Mesenchymal stem cell (in vitro differentiated cells and primary cell): ENCODE results near the gene RAB7B.

Experiments used
- DNase-seq: peaks from one replicate; pipeline ENCODE4 v3.0.0-alpha.2; 2013
- H2AFZ ChIP-seq: one replicate; pipeline ENCODE4 v1.6.1; 2013; ENCODE audit warnings: low read depth, mild to moderate bottlenecking, control low read depth, inconsistent platforms, low read length, moderate library complexity
- H2AK5ac ChIP-seq: 2 replicates; pipeline ENCODE4 v1.6.1; 2013; ENCODE audit warnings: low read length, moderate library complexity, mild to moderate bottlenecking, inconsistent platforms; ENCODE audit not compliant: severe bottlenecking
- H2BK120ac ChIP-seq: one replicate; pipeline ENCODE4 v1.6.1; 2013; ENCODE audit warnings: low read depth, mild to moderate bottlenecking, inconsistent platforms, low read length, moderate library complexity
- H2BK12ac ChIP-seq, 2 experiments: one replicate each; pipeline ENCODE4 v1.6.1; 2013; ENCODE audit warnings: inconsistent platforms in 2 of 2, low read length in 2 of 2, mild to moderate bottlenecking in 2 of 2, moderate library complexity in 2 of 2, control low read depth in 1 of 2
- H2BK15ac ChIP-seq: one replicate; pipeline ENCODE4 v1.6.1; 2013; ENCODE audit warnings: mild to moderate bottlenecking, low read depth, inconsistent platforms; ENCODE audit not compliant: poor library complexity, severe bottlenecking
- H2BK5ac ChIP-seq: 2 replicates; pipeline ENCODE4 v1.6.1; 2013; ENCODE audit warnings: low read depth, mild to moderate bottlenecking, low read length, control low read depth, inconsistent platforms; ENCODE audit not compliant: poor library complexity, severe bottlenecking
- H3K14ac ChIP-seq, 2 experiments: one replicate each; pipeline ENCODE4 v1.6.1; 2013; ENCODE audit warnings: inconsistent platforms in 2 of 2, low read length in 2 of 2, control low read depth in 1 of 2, mild to moderate bottlenecking in 1 of 2, moderate library complexity in 1 of 2
- H3K18ac ChIP-seq, 2 experiments: one replicate each; pipeline ENCODE4 v1.6.1; 2013; ENCODE audit warnings: inconsistent platforms in 2 of 2, low read length in 2 of 2, control low read depth in 1 of 2, low read depth in 1 of 2, mild to moderate bottlenecking in 1 of 2
- H3K23ac ChIP-seq, 2 experiments: one replicate each; pipeline ENCODE4 v1.6.1; 2013; ENCODE audit warnings: inconsistent platforms in 2 of 2, low read length in 2 of 2, mild to moderate bottlenecking in 2 of 2, moderate library complexity in 2 of 2, control low read depth in 1 of 2
- H3K27ac ChIP-seq: 2 replicates; pipeline ENCODE4 v1.5.1; 2013; ENCODE audit warnings: mild to moderate bottlenecking, moderate library complexity, low read length, control low read depth, inconsistent platforms; ENCODE audit not compliant: poor library complexity, severe bottlenecking
- H3K27me3 ChIP-seq, 2 experiments: 2 replicates each; pipeline versions ENCODE4 v1.6.1 to v1.7.0; 2013; ENCODE audit warnings: low read length in 2 of 2, mild to moderate bottlenecking in 2 of 2, moderate library complexity in 2 of 2, control low read depth in 1 of 2, inconsistent platforms in 1 of 2; ENCODE audit not compliant: control insufficient read depth in 1 of 2, insufficient read depth in 1 of 2
- H3K36me3 ChIP-seq, 2 experiments: 2 replicates each; pipeline versions ENCODE4 v1.6.1 to v1.7.0; 2013; ENCODE audit warnings: low read length in 2 of 2, control low read depth in 1 of 2, inconsistent platforms in 1 of 2, low read depth in 1 of 2, mild to moderate bottlenecking in 1 of 2; ENCODE audit not compliant: insufficient read depth in 2 of 2, control insufficient read depth in 1 of 2
- H3K4ac ChIP-seq, 2 experiments: one replicate each; pipeline ENCODE4 v1.6.1; 2013; ENCODE audit warnings: inconsistent platforms in 2 of 2, low read length in 2 of 2, mild to moderate bottlenecking in 2 of 2, moderate library complexity in 2 of 2, control low read depth in 1 of 2, low read depth in 1 of 2
- H3K4me1 ChIP-seq: 2 replicates; pipeline ENCODE4 v1.6.1; 2013; ENCODE audit warnings: low read depth, low read length, control low read depth; ENCODE audit not compliant: control insufficient read depth, insufficient read depth
- H3K4me2 ChIP-seq: 2 replicates; pipeline ENCODE4 v1.6.1; 2013; ENCODE audit warnings: low read length, mild to moderate bottlenecking, inconsistent platforms; ENCODE audit not compliant: poor library complexity, severe bottlenecking
- H3K4me3 ChIP-seq, 2 experiments: 2 replicates each; pipeline versions ENCODE4 v1.5.1 to v1.7.0; 2013; ENCODE audit warnings: low read length in 2 of 2, mild to moderate bottlenecking in 2 of 2, control low read depth in 1 of 2, low read depth in 1 of 2; ENCODE audit not compliant: insufficient read depth in 1 of 2
- H3K79me1 ChIP-seq: replicated peaks from 2 replicates; pipeline ENCODE4 v1.6.1; 2013; ENCODE audit warnings: mild to moderate bottlenecking, control low read depth, low read length, inconsistent platforms; ENCODE audit not compliant: poor library complexity, severe bottlenecking
- H3K9ac ChIP-seq: 2 replicates; pipeline ENCODE4 v1.7.0; 2013; ENCODE audit warnings: mild to moderate bottlenecking, low read length, moderate library complexity
- H3K9me3 ChIP-seq: 2 replicates; pipeline ENCODE4 v1.7.0; 2013; ENCODE audit warnings: mild to moderate bottlenecking, low read length; ENCODE audit not compliant: control insufficient read depth
- H4K8ac ChIP-seq: one replicate; pipeline ENCODE4 v1.6.1; 2013; ENCODE audit warnings: inconsistent platforms, mild to moderate bottlenecking, low read length, moderate library complexity
- H4K91ac ChIP-seq: one replicate; pipeline ENCODE4 v1.6.1; 2013; ENCODE audit warnings: mild to moderate bottlenecking, low read length, inconsistent platforms
- WGBS: methylation state at CpG from one replicate; pipeline ENCODE4 v1.1.7; 2013; ENCODE audit warnings: mixed read lengths; 5-methylcytosine and 5-hydroxymethylcytosine counted together

Gene RAB7B

GRCh38 chr1:205948039-205948438 is 55.2 kb downstream of the RAB7B start:
- 92% methylated on average over 4 of the region's 4 CpGs for WGBS
- Histone ChIP-seq H3K27ac (no peak overlapping the region), H3K9me3 (no peaks in the 10 kb centered on the region), H3K79me1 (no peaks in the 10 kb centered on the region), H2AK5ac (no peak overlapping the region), H2BK5ac (no peak overlapping the region), H3K27me3 (peaks cover 47 to 80% of the 10 kb centered on the region in 2 experiments), H3K14ac (no peak overlapping the region), H2BK15ac (no peak overlapping the region), H3K23ac (no peak overlapping the region), H2BK12ac (no peak overlapping the region), H3K4me2 (no peak overlapping the region), H3K9ac (no peak overlapping the region), H2BK120ac (no peak overlapping the region), H3K36me3 (no peaks in the 10 kb centered on the region), H4K91ac (no peak overlapping the region), H2AFZ (no peak overlapping the region), H3K4ac (no peak overlapping the region), H3K4me3 (no peak overlapping the region), H4K8ac (no peak overlapping the region), H3K4me1 (no peaks in the 10 kb centered on the region), H3K18ac (no peak overlapping the region)
- DNase-seq = no peak

- no peak overlapping the region for H3K4ac ChIP-seq
- H3K9ac ChIP-seq = no peak overlapping the region
- no peak overlapping the region for H3K27ac ChIP-seq
- H3K18ac ChIP-seq = no peak overlapping the region
- H2BK12ac ChIP-seq = no peak overlapping the region
- H2BK120ac ChIP-seq = no peak overlapping the region
- DNase-seq = no peak
- no peak overlapping the region for H4K8ac ChIP-seq
- no peaks in the 10 kb centered on the region for H3K36me3 ChIP-seq
- peak overlapping the region in 1 of 2 experiments; percentile 66 for H3K14ac ChIP-seq
- H4K91ac ChIP-seq = no peak overlapping the region
- H3K4me1 ChIP-seq = no peaks in the 10 kb centered on the region
- H3K79me1 ChIP-seq = no peaks in the 10 kb centered on the region
- H3K4me3 ChIP-seq = no peak overlapping the region
- no peak overlapping the region for H3K4me2 ChIP-seq
- no peak overlapping the region for H2BK5ac ChIP-seq
- WGBS = 95% methylated on average over 4 of the region's 4 CpGs
- H3K23ac ChIP-seq = no peak overlapping the region
- peaks cover 57 to 87% of the 10 kb centered on the region in 2 experiments for H3K27me3 ChIP-seq
- H2BK15ac ChIP-seq = no peak overlapping the region
- H2AK5ac ChIP-seq = no peak overlapping the region
- H3K9me3 ChIP-seq = no peaks in the 10 kb centered on the region
- no peak overlapping the region for H2AFZ ChIP-seq
Observed at GRCh38 chr1:205947024-205947423, 56.2 kb downstream of the RAB7B start.

GRCh38 chr1:205945069-205945468 is 58.1 kb downstream of the RAB7B start:
- Histone ChIP-seq H2BK15ac (no peak overlapping the region), H3K4me3 (no peak overlapping the region), H3K27ac (no peak overlapping the region), H2AFZ (no peak overlapping the region), H2BK120ac (no peak overlapping the region), H3K4me2 (no peak overlapping the region), H2AK5ac (no peak overlapping the region), H4K8ac (no peak overlapping the region), H3K9me3 (no peaks in the 10 kb centered on the region), H4K91ac (no peak overlapping the region), H3K14ac (no peak overlapping the region), H3K18ac (no peak overlapping the region), H3K27me3 (peaks cover 67 to 92% of the 10 kb centered on the region in 2 experiments), H3K9ac (no peak overlapping the region), H3K79me1 (no peaks in the 10 kb centered on the region), H3K4me1 (no peaks in the 10 kb centered on the region), H3K23ac (no peak overlapping the region), H2BK12ac (no peak overlapping the region), H2BK5ac (no peak overlapping the region), H3K4ac (no peak overlapping the region), H3K36me3 (no peaks in the 10 kb centered on the region)
- 82% methylated on average over 3 of the region's 3 CpGs for WGBS
- no peak for DNase-seq

- 71% methylated on average over 2 of the region's 4 CpGs for WGBS
Observed at GRCh38 chr1:205944525-205944924, 58.7 kb downstream of the RAB7B start.

More at GRCh38 chr1:205944525-205944924, 58.7 kb downstream of the RAB7B start:
- H3K4me3 ChIP-seq = no peak overlapping the region
- no peaks in the 10 kb centered on the region for H3K79me1 ChIP-seq
- H4K8ac ChIP-seq = no peak overlapping the region
- no peak overlapping the region for H2AK5ac ChIP-seq
- no peak overlapping the region for H2BK12ac ChIP-seq
- no peak overlapping the region for H4K91ac ChIP-seq
- no peak overlapping the region for H2AFZ ChIP-seq
- peaks cover 72 to 91% of the 10 kb centered on the region in 2 experiments for H3K27me3 ChIP-seq
- no peak overlapping the region for H3K9ac ChIP-seq
- H3K4ac ChIP-seq = no peak overlapping the region
- H3K14ac ChIP-seq = no peak overlapping the region
- H2BK15ac ChIP-seq = no peak overlapping the region
- H2BK120ac ChIP-seq = no peak overlapping the region
- no peak for DNase-seq
- H3K23ac ChIP-seq = no peak overlapping the region
- H3K27ac ChIP-seq = no peak overlapping the region
- no peak overlapping the region for H2BK5ac ChIP-seq
- no peak overlapping the region for H3K18ac ChIP-seq
- H3K4me1 ChIP-seq = no peaks in the 10 kb centered on the region
- H3K4me2 ChIP-seq = no peak overlapping the region
- no peaks in the 10 kb centered on the region for H3K9me3 ChIP-seq
- no peaks in the 10 kb centered on the region for H3K36me3 ChIP-seq
